HCT116 (cell line): ENCODE results near the gene CCDC38. TPM values are rescaled to one million over a fixed set of nuclear protein-coding genes. Genes with fewer than 3 reads are reported as not detected.

Experiments used
- CEBPB ChIP-seq: IDR thresholded peaks from 2 replicates; pipeline ENCODE4 v1.6.1; 2012; ENCODE audit warnings: low read depth
- POLR2AphosphoS5 ChIP-seq: IDR thresholded peaks from 2 replicates; pipeline ENCODE4 v1.6.1; 2011; ENCODE audit warnings: mild to moderate bottlenecking, low read depth, low read length, moderate library complexity
- total RNA-seq: library from RNA; stranded (reverse); gene quantifications from one replicate; pipeline ENCODE4 v1.2.1, GENCODE V29; 2021; ENCODE audit not compliant: unreplicated experiment

CCDC38 gene
- total RNA-seq, 1 experiment from 2014 or later: 0.27 TPM

DNA sequence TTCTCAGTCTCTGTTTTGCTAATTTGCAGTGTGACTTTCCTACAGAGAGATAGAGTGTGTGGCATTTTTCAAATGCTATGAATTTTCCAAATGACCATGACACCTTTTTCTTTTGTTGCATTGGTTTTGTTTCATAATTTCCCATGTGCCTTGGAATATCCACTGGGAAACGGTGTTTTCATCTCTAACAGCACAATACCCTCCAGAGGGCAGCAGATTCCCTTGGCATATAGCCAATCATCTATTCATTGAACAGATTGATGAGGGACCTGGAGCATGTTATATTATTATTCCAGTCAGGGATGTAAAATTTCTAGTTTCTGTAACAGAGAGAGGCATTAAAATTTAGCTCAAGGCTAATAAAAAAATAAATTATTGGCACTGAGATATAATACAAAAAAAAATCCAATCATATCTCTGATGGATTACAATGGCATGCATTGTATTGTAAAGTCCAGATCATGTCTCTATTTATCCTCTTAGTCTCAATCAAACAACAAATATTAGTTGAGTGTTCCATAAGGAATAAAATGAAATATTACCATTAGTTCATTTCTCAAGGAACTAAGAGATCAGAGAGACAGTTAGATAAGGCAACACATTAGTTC lies 122.2 kb downstream of the CCDC38 start (continued):
- TF ChIP-seq CEBPB (no peak), POLR2AphosphoS5 (peak; percentile 64)

Other genes with a start within 250 kb of the CCDC38 start
- 4.3 TPM for gene NTN4, start 151.8 kb downstream of the CCDC38 start, total RNA-seq
- gene SNRPF, start 83.7 kb downstream of the CCDC38 start, total RNA-seq: 56.3 TPM
- gene AMDHD1, start 717 bp upstream of the CCDC38 start, total RNA-seq: 3.0 TPM
- 1.8 TPM for gene HAL, start 53.7 kb upstream of the CCDC38 start, total RNA-seq
- gene LTA4H, start 93.0 kb upstream of the CCDC38 start, total RNA-seq: 163 TPM